RPMI7951 (cell line): Measurements from ENCODE around the gene NCOA3. TPM values are rescaled to one million over a fixed set of nuclear protein-coding genes. Genes with fewer than 3 reads are reported as not detected.
"Not testable (repeated sequence)": the region's sequence is repeated elsewhere in the genome, so short reads cannot be mapped to it uniquely, and the experiment has no call there.

Source experiments
- DNase-seq: peaks from one replicate; pipeline ENCODE4 v3.0.0-alpha.2; 2012; ENCODE audit warnings: low read depth
- total RNA-seq: library from RNA; depleted of rRNA; stranded (reverse); fragments of >200 nt; shearing (Covaris generic); gene quantifications from 2 replicates; pipeline ENCODE4 v1.2.3, GENCODE V29; 2014

Gene NCOA3
- total RNA-seq, 1 experiment from 2014 or later, result 47.9 TPM

- DNase-seq, result no peak
Measured at GRCh38 chr20:47561603-47562583, 60.2 kb downstream of the NCOA3 start.

GRCh38 chr20:47566269-47566668 lies 64.6 kb downstream of the NCOA3 start:
- DNase-seq, result no peak

GRCh38 chr20:47568019-47568418 lies 66.3 kb downstream of the NCOA3 start:
- peak; percentile 91 for DNase-seq

GRCh38 chr20:47568837-47569410 lies 67.2 kb downstream of the NCOA3 start:
- DNase-seq, result no peak

- no peak for DNase-seq
Measured at GRCh38 chr20:47571426-47571825, 69.7 kb downstream of the NCOA3 start.

- DNase-seq, result no peak
Measured at GRCh38 chr20:47572105-47572729, 70.5 kb downstream of the NCOA3 start.

GRCh38 chr20:47573559-47573958 lies 71.9 kb downstream of the NCOA3 start:
- DNase-seq, result no peak

GRCh38 chr20:47574616-47575364 lies 73.1 kb downstream of the NCOA3 start:
- DNase-seq, result peak; percentile 55

GRCh38 chr20:47576516-47577033 lies 74.9 kb downstream of the NCOA3 start:
- DNase-seq, result peak; percentile 97

- DNase-seq, result no peak
Measured at GRCh38 chr20:47577314-47577713, 75.6 kb downstream of the NCOA3 start.

GRCh38 chr20:47578543-47578942 lies 76.9 kb downstream of the NCOA3 start:
- DNase-seq, result no peak

- DNase-seq, result not testable (repeated sequence)
Measured at GRCh38 chr20:47580686-47581085, 79.0 kb downstream of the NCOA3 start.

- DNase-seq, result no peak
Measured at GRCh38 chr20:47581090-47581489, 79.4 kb downstream of the NCOA3 start.

GRCh38 chr20:47583551-47583950 lies 81.9 kb downstream of the NCOA3 start:
- no peak for DNase-seq

- DNase-seq, result no peak
Measured at GRCh38 chr20:47585087-47585747, 83.5 kb downstream of the NCOA3 start.

- no peak for DNase-seq
Measured at GRCh38 chr20:47586649-47587294, 85.1 kb downstream of the NCOA3 start.

GRCh38 chr20:47588158-47588557 lies 86.5 kb downstream of the NCOA3 start:
- DNase-seq, result no peak

- no peak for DNase-seq
Measured at GRCh38 chr20:47591231-47591630, 89.5 kb downstream of the NCOA3 start.

- no peak for DNase-seq
Measured at GRCh38 chr20:47594157-47594556, 92.5 kb downstream of the NCOA3 start.

GRCh38 chr20:47595138-47595537 lies 93.5 kb downstream of the NCOA3 start:
- DNase-seq, result not testable (repeated sequence)
